Measurements from ENCODE around the gene PLCH2. TPM values are rescaled to one million over a fixed set of nuclear protein-coding genes. Genes with fewer than 3 reads are reported as not detected.

PLCH2 gene
- total and polyA plus RNA-seq, 2 of the 13 experiments (the other 11 are each of a cell fraction or from before 2014, with no cell fraction given): 0.15 to 0.67 TPM

DNA sequence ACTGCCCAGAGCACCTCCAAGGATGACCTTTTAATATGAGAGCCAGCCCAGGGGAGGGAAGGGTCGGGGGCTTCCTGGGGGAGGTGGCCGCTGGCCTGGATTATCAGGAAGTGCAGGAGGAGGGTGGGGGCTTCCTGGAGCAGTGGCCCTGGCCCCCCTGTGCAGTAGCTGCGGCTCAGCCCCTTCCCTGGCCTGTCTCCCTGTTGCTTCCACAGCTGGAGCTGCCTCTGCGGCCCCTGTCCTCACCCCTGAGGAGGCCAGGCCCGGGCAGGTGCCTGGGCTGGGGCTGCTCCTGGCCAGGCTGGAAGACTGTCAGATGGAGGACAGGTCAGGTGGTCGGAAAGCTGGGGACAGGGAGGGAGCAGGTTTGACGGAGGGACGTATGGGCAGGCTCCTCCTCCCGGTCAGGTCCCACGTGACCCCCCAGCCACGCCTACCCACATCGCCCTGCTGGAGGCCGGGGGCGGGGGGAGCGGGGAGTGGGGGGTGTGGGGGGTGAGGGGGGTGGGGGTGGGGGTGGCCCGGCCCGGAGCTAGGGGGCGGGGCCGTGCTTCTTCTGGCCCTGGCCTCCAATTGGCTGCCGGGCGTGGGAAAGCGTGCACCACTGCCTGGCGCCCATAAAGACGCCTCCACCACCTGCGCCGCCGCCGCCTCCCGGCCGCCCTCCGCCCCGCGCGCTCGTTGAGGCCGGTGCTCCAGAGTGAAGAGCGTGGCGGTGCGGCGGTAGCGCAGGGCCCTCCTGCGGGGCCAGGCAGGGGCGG is 69.8 kb downstream of the PLCH2 start (continued):
- TF ChIP-seq, protein P1, sequence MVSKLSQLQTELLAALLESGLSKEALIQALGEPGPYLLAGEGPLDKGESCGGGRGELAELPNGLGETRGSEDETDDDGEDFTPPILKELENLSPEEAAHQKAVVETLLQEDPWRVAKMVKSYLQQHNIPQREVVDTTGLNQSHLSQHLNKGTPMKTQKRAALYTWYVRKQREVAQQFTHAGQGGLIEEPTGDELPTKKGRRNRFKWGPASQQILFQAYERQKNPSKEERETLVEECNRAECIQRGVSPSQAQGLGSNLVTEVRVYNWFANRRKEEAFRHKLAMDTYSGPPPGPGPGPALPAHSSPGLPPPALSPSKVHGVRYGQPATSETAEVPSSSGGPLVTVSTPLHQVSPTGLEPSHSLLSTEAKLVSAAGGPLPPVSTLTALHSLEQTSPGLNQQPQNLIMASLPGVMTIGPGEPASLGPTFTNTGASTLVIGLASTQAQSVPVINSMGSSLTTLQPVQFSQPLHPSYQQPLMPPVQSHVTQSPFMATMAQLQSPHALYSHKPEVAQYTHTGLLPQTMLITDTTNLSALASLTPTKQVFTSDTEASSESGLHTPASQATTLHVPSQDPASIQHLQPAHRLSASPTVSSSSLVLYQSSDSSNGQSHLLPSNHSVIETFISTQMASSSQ (IDR thresholded peaks at IDR 0.05; ENCODE audit: low read depth): no peak
- TF ChIP-seq, protein P1 (CRISPR knock-in tag; IDR thresholded peaks at IDR 0.05; ENCODE audit: borderline replicate concordance): no peak
- TF ChIP-seq DMAP1 (CRISPR knock-in tag; IDR thresholded peaks at IDR 0.05) (no peak), ZNF547 (CRISPR knock-in tag; IDR thresholded peaks at IDR 0.05) (no peak), ZNF343 (CRISPR knock-in tag; IDR thresholded peaks at IDR 0.05) (no peak), IRX3 (CRISPR knock-in tag; IDR thresholded peaks at IDR 0.05; ENCODE audit: borderline replicate concordance, low read depth) (no peak), ZNF674 (CRISPR knock-in tag; IDR thresholded peaks at IDR 0.05; ENCODE audit: low read depth) (no peak), NFE2L2 (IDR thresholded peaks at IDR 0.05; ENCODE audit: low read length) (no peak), ZC3H4 (CRISPR knock-in tag; IDR thresholded peaks at IDR 0.05; ENCODE audit: borderline replicate concordance) (no peak), DR1 (CRISPR knock-in tag; IDR thresholded peaks at IDR 0.05) (peak; percentile 16; the same call in 1 of the 2 replicates), MYC (CRISPR knock-in tag; IDR thresholded peaks at IDR 0.05; ENCODE audit: borderline replicate concordance) (peak; percentile 40; the same call in 1 of the 2 replicates), ZNF558 (CRISPR knock-in tag; IDR thresholded peaks at IDR 0.05; ENCODE audit: borderline replicate concordance) (no peak), HMG20A (CRISPR knock-in tag; IDR thresholded peaks at IDR 0.05; ENCODE audit: borderline replicate concordance) (no peak)
- TF ChIP-seq, protein P2, sequence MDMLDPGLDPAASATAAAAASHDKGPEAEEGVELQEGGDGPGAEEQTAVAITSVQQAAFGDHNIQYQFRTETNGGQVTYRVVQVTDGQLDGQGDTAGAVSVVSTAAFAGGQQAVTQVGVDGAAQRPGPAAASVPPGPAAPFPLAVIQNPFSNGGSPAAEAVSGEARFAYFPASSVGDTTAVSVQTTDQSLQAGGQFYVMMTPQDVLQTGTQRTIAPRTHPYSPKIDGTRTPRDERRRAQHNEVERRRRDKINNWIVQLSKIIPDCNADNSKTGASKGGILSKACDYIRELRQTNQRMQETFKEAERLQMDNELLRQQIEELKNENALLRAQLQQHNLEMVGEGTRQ (IDR thresholded peaks at IDR 0.05; ENCODE audit: low read depth, low read length): peak; percentile 89
- TF ChIP-seq, protein P2 (CRISPR knock-in tag; IDR thresholded peaks at IDR 0.05; ENCODE audit: borderline replicate concordance): peak; percentile 79
- TF ChIP-seq, protein P3, sequence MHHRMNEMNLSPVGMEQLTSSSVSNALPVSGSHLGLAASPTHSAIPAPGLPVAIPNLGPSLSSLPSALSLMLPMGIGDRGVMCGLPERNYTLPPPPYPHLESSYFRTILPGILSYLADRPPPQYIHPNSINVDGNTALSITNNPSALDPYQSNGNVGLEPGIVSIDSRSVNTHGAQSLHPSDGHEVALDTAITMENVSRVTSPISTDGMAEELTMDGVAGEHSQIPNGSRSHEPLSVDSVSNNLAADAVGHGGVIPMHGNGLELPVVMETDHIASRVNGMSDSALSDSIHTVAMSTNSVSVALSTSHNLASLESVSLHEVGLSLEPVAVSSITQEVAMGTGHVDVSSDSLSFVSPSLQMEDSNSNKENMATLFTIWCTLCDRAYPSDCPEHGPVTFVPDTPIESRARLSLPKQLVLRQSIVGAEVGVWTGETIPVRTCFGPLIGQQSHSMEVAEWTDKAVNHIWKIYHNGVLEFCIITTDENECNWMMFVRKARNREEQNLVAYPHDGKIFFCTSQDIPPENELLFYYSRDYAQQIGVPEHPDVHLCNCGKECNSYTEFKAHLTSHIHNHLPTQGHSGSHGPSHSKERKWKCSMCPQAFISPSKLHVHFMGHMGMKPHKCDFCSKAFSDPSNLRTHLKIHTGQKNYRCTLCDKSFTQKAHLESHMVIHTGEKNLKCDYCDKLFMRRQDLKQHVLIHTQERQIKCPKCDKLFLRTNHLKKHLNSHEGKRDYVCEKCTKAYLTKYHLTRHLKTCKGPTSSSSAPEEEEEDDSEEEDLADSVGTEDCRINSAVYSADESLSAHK (CRISPR knock-in tag; IDR thresholded peaks at IDR 0.05; ENCODE audit: borderline replicate concordance): no peak
- TF ChIP-seq, protein P4, sequence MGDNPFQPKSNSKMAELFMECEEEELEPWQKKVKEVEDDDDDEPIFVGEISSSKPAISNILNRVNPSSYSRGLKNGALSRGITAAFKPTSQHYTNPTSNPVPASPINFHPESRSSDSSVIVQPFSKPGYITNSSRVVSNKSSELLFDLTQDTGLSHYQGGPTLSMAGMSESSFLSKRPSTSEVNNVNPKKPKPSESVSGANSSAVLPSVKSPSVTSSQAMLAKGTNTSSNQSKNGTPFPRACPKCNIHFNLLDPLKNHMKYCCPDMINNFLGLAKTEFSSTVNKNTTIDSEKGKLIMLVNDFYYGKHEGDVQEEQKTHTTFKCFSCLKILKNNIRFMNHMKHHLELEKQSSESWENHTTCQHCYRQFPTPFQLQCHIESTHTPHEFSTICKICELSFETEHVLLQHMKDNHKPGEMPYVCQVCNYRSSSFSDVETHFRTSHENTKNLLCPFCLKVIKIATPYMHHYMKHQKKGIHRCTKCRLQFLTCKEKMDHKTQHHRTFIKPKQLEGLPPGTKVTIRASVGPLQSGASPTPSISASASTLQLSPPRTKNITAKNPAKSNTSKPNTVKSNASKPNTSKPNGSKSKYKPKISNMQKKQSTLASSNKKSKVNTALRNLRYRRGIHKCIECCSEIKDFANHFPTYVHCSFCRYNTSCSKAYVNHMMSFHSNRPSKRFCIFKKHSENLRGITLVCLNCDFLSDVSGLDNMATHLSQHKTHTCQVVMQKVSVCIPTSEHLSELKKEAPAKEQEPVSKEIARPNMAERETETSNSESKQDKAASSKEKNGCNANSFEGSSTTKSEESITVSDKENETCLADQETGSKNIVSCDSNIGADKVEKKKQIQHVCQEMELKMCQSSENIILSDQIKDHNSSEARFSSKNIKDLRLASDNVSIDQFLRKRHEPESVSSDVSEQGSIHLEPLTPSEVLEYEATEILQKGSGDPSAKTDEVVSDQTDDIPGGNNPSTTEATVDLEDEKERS (CRISPR knock-in tag; IDR thresholded peaks at IDR 0.05): no peak

All from HepG2 (cell line).